CD4-positive, alpha-beta T cell treated with Interleukin-6 for 4 hours (primary cell): ENCODE measurements around the gene KRT72.

Experiments
- DNase-seq: peaks from one replicate; pipeline ENCODE4 v3.0.0-alpha.2; 2020; ENCODE audit warnings: mixed read lengths

KRT72 gene

DNA sequence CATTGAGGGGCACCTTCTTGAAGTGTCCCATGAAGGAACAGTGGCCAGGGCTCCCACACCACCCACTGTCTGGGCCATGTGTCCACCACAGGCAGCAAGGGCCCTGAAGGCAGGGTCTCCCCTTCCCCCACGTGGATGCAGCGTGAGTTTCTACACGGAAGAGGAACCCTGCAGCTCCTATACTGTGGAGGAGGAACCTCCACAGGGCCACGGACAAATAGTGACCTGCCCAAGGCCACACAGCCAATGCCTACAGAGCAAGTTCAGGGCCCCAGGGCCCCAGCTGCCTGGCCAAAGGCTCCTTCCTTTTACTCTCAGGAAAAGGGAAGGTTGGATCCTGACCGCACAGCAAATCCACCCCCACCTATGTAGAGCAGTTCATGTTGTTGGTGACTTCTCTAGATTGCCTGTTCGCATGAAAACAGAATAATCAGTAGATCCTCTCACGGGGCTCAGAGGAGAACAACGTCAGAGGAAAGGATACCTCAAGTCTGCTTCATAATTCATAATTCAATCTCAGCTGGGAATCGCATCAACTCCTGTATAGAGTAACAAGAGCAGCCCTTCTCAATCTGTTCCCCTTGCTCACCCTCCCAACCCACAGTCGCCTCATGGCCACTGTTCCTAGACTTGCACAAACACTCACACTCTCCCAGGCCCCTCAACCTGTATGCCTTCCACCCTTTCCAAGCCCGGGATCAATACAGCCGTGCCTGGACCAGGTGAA lies 28.2 kb upstream of the KRT72 start:
- no peak for DNase-seq

GRCh38 chr12:52628841-52629240 lies 27.6 kb upstream of the KRT72 start:
- no peak for DNase-seq

- no peak for DNase-seq
Measured at GRCh38 chr12:52628111-52628507, 26.8 kb upstream of the KRT72 start.

DNA sequence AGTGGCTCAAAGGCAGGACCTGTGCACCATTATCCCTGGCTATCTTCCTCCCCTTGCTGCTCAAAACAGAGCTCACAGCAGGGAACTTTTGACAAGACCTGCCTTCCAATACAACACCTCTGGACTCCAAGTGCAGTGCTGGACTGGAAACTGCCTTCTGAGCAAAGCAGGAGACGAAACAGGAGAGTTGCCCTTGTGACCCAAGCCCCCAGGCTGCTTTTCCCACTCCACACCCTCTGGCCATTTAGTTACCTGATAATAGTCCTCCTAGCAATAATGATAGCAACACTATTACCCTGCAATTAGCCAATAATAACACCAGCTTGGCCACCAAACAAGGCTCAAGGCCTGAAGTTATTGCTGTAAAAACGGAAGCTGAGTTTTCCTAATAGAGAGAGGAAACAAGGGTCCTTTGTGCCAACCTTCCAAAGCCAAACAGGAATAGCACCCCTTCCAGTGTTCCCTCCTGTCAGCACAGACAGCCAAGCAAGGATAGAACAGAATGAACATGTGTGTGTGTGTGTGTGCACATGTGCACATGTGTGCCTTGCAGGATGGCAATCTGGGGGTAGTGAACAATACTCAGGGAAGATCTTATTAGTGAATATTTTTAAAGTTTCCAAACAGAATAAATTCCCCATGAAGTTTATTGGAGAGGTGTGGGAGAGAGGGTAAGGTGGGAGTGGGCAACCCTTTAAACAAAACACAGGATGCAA lies 26.3 kb upstream of the KRT72 start:
- no peak for DNase-seq

- no peak for DNase-seq
Measured at GRCh38 chr12:52622349-52622748, 21.1 kb upstream of the KRT72 start.

DNA sequence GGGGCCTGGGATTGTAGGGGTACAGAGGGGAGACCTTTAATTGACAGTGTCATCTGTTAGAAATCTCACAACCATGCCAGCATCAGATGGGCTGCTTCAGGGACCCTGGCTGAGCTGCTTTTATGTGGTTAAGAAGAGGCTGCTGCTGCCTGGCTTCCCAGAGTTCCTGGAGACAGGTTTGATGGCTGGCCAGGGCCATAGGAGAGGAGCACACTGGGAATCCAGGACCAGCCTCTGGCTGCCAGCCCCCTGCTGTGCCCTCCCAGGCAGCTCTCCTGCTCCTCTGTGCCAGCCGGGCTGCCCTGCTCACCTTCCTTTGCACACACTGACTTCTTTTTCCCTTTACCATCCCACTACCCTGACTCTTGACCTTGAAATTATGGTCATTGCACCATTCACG lies 17.6 kb upstream of the KRT72 start:
- DNase-seq, result no peak

DNA sequence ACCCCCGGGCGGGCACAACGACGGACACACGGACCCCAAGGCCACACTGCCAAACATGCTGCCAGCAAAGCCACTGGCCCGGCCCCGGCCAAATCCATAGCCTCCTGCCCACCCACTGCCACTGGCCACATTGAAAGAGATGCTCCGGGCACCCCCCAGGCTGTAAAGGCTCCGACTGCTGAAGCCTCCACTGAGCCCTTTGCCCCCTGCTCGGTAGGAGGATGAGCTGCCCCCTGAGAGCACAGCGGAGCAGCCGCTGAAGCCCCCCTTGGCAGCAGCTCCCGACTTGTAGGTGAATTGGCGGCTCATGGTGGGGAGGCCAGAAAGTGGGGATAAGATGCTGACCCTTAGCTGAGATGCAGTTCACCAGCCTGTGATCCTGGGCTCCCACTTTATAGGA lies 17.0 kb upstream of the KRT72 start, which contains the start of gene KRT73:
Gene KRT73, minus strand, starts transcription at position 344 of the 400 bp plus-strand sequence. Its CDS starts 35 bp downstream, at position 309.
- DNase-seq, result no peak

- DNase-seq, result no peak
Measured at GRCh38 chr12:52617403-52617785, 16.1 kb upstream of the KRT72 start.

DNA sequence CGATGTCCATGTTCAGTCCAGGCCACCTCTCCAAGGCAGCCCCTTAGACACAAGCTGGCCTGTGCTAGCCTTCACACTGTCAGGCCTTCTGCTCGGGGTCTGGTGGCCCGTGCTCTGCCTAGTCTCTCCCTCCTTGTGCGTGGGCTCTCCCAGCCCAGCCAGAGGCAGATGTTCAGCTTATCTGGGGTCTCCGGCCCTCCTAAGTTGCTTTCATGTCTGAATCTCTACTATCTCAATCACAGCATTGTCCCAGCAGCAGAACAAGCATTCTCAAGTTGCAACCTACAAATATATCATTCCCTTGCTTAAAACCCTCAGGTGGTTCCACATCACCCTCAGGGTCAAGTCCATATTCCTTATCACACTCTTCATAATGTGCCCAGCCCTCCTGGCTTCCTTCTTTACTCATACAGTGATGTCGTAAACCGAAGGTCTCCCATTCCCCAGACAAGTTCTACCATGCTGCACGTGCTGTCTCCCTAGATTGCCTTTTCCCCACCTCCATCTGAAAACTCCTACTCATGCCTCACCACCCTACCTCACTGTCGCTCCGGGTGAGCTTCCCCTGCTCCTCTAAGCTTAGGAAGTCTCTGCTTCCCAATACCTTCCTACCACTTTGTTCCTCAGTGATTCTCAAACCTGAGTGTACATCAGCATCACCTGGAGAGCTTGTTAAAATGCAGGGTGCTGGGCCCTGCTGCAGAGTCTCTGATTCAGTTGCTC lies 15.6 kb upstream of the KRT72 start:
- no peak for DNase-seq

DNA sequence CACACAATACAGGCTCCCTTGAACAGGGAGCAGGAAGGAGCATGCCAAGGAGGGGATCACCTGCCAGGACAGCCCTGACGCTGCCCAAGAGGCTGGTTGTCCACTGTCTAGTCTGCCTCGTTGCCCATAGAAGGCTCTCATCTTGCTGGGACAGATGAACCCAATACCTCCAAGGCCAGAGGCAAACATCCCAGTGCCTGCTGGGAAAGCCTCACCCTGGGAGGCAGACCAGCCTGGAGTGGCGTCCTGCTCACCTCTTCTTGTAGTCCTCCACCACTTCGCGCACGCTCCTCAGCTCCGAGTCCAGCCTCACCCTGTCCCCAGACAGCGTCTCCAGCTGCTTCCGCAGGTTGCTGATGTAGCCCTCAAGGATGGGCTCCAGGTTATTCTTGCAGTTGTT lies 14.6 kb upstream of the KRT72 start:
- DNase-seq, result no peak

- peak; percentile 36 for DNase-seq
Measured at GRCh38 chr12:52615208-52615868, 14.1 kb upstream of the KRT72 start.

- DNase-seq, result no peak
Measured at GRCh38 chr12:52614381-52615207, 13.3 kb upstream of the KRT72 start.

GRCh38 chr12:52613384-52614030 lies 12.2 kb upstream of the KRT72 start:
- no peak for DNase-seq

DNA sequence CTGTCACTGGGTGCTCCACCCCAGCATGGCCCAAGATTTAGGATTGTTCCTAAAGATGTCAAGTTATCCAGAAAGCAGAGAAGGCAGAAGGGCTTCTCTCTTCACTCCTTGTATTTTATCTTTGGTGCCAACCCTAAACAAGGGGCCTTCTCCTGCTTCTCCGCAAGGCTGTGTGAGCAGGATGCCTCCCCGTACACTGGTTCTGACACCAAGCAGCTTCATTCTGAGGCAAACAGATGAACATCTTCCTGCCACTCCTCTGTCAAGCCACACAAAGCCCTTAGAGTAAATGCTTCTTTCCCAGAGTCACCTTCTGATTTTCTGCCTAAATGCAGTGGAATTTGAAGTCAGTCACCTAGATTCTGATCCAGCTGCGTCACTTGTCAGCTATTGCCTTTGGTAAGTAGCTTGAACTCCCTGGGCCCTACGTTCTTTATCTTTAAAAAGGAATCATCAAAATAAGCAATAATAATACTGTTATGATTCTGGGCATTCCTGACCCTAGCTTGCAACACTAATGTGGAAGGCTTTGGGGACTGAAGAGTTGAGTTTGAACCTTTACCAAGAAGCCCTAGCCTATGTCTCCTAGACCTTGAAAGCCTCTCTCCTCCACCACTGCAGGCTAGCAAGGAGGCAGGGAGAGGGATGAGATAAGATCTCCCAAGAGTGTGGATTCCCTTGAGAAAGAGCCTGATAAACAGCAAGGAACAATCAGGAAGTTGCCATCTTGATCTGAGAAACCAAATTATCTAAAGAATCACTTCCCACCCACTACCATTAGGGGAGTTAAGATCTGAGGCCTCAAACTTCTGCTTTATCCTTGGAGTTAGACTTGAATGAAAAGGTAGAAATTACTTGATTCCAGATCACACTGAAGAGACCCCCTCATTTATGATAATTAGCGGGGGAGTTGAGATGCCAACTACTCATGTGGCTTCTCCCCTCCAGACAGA lies 11.4 kb upstream of the KRT72 start:
- no peak for DNase-seq

DNA sequence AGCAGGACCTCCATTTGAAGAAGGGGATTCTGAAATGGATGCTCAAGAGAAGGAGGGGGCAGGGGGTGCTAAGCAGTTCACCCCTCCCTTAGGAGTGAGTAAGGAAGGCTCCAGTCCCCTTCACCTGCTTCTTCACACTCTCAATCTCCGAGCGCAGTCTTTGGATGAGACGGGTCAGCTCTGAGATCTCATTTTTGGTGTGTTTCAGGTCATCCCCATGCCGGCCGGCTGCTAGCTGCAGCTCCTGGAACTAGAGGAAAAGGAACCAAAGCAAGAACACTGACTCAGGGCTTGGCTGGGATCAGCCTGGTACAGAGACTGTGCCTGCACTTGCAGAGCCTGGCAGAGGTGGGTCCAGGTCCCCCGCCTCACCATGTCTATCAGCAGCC lies 9.8 kb upstream of the KRT72 start:
- no peak for DNase-seq

GRCh38 chr12:52608826-52609630 lies 7.8 kb upstream of the KRT72 start:
- peak; percentile 42 for DNase-seq

GRCh38 chr12:52608161-52608560 lies 6.9 kb upstream of the KRT72 start:
- no peak for DNase-seq

DNA sequence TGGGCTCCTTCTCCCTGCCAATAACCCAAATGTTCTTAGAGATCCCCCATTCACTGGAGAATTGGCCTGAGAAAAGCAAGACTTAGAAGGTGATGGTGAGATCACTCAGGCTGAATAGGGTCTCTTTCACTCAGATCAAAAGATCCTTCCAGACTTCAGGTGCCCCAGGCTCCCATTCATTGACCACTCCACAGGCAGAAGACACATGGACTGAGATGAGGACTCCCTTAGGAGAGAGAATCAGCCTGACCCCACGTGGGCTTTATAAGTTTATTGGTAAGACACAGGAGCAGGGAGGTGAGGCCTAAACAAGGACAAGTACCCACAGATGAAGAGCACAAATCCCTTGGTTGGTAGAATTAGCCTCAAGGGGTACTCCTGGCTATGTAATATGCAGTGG lies 6.1 kb upstream of the KRT72 start:
- no peak for DNase-seq

GRCh38 chr12:52606581-52607218 lies 5.4 kb upstream of the KRT72 start:
- DNase-seq, result no peak
